ENCODE data around the gene DSN1. TPM values are rescaled to one million over a fixed set of nuclear protein-coding genes. Genes with fewer than 3 reads are reported as not detected.
A peak's percentile ranks its signal among the peaks of the same experiment; 100 is the strongest.

The DSN1 gene, protein sequence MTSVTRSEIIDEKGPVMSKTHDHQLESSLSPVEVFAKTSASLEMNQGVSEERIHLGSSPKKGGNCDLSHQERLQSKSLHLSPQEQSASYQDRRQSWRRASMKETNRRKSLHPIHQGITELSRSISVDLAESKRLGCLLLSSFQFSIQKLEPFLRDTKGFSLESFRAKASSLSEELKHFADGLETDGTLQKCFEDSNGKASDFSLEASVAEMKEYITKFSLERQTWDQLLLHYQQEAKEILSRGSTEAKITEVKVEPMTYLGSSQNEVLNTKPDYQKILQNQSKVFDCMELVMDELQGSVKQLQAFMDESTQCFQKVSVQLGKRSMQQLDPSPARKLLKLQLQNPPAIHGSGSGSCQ
- 16.5 and 34.2 TPM in 2 replicates for total RNA-seq (2011; cell fraction: chromatin; rRNA removed; ENCODE audit: low replicate concordance)
- 14.5 and 17.0 TPM in 2 replicates for total RNA-seq (2011; cell fraction: nucleolus; rRNA removed)
- 20.0 and 20.1 TPM in 2 replicates for total RNA-seq (2011; cell fraction: nucleoplasm; rRNA removed)
- total RNA-seq (2014; rRNA removed) (25.7 and 27.0 TPM in 2 replicates), total RNA-seq (2014; rRNA removed; fragmentation: Illumina TruSeq; extraction: Trizol) (35.6 and 36.9 TPM in 2 replicates), total RNA-seq (2015; rRNA removed; fragmentation: Illumina TruSeq; extraction: Trizol) (29.1 and 29.9 TPM in 2 replicates), total RNA-seq (2021) (22.6 and 23.3 TPM in 2 replicates), polyA plus RNA-seq (2011; rRNA removed) (37.3 and 45.3 TPM in 2 replicates), polyA plus RNA-seq (2014; fragmentation: Illumina TruSeq; extraction: Trizol) (31.0 and 33.8 TPM in 2 replicates), polyA plus RNA-seq (2014; fragmentation: Nextera tagmentation; extraction: Ambion mirVana) (10 to 100 TPM; 31.1 to 42.4 TPM), polyA plus RNA-seq (2014; rRNA removed) (30.3 and 30.5 TPM in 2 replicates), polyA minus RNA-seq (2011; rRNA and poly(A)+ RNA removed) (26.9 and 27.8 TPM in 2 replicates), Bru-seq, nascent RNA (percentile 75 among the genes with signal in this experiment), BruChase-seq, experiment 1, labeled RNA remaining after a 2-hour chase (percentile 77 among the genes with signal in this experiment), BruChase-seq, experiment 2, labeled RNA remaining after a 6-hour chase (percentile 79 among the genes with signal in this experiment)
- 16.9 and 22.5 TPM in 2 replicates for polyA plus RNA-seq (2011; cell fraction: cytosol; rRNA removed)
- 15.7 and 16.4 TPM in 2 replicates for polyA plus RNA-seq (2011; cell fraction: nucleus; rRNA removed)
- 20.8 and 32.3 TPM in 2 replicates for polyA plus RNA-seq (2012)
- 10.3 and 12.1 TPM in 2 replicates for polyA minus RNA-seq (2011; cell fraction: cytosol; rRNA and poly(A)+ RNA removed)
- 12.5 and 13.2 TPM in 2 replicates for polyA minus RNA-seq (2011; cell fraction: nucleus; rRNA and poly(A)+ RNA removed)
- long read RNA-seq, experiment 1, transcript DSN1-203 (11 exons, 2,233 nt), result major isoform, 65 of 149 reads
- long read RNA-seq, experiment 1, transcript DSN1-201 (10 exons, 1,915 nt), result minor isoform, 7 of 149 reads
- long read RNA-seq, experiment 1, transcript DSN1-204 (11 exons, 2,441 nt), result minor isoform, 32 of 149 reads
- long read RNA-seq, experiment 1, transcript DSN1-207 (10 exons, 2,129 nt), result minor isoform, 12 of 149 reads
- long read RNA-seq, experiment 1, partial matches to known transcripts, result 6 of 149 reads
- long read RNA-seq, experiment 1, other reads (novel, unspliced or antisense), result 25 of 149 reads
- long read RNA-seq, experiment 2, transcript DSN1-203 (11 exons, 2,233 nt), result major isoform, 8 of 27 reads
- long read RNA-seq, experiment 2, partial matches to known transcripts, result 9 of 27 reads
- long read RNA-seq, experiment 2, other reads (novel, unspliced or antisense), result 2 of 27 reads
- long read RNA-seq, experiment 3, transcript DSN1-207 (10 exons, 2,129 nt), result minor isoform, 7 of 37 reads
- long read RNA-seq, experiment 3, transcript DSN1-203 (11 exons, 2,233 nt), result major isoform, 19 of 37 reads
- long read RNA-seq, experiment 3, partial matches to known transcripts, result 2 of 37 reads
- long read RNA-seq, experiment 3, other reads (novel, unspliced or antisense), result 6 of 37 reads

DNA sequence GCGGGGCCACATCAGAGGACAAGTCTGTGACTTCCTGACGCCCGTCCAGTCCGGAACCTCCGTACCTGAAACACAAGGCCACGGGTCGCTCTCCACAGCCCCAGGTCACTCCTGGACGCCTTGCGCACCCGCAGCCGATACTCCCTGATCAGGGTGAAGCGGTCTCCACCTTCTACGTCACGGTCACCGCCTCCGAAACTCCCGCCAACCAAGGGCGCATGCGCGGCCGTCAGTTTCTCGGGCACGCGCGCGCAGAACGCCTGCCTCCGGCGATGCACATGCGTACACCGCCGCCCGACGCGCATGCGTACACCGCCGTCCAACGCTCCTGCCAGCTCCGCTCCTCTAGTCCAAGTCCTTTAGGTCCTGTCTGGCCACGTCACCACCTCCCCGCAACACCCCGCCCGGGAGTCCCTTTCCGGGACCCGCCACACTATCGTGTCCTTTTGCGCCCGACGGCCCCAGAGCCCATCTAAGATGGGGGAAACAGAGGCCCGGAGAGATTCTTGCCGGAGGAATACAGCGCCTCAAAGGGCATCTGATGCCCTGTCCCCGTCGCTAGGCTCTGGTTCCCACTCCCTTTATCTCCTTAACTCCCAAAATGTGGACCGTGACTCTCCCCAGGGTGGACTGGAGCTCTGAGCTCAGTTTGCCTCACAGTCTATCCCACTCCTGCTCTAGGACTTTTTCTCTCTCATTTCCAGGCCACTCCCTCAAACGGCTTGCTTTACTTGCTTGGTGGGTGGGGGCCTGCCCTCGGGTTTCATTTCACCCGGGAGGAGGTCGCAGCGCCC is at the start of gene DSN1:
DSN1 (minus strand) TSS at position 167 of the 794 bp plus-strand sequence. CDS start 2,305 bp downstream, outside the sequence.
- H3K27ac ChIP-seq (ENCODE audit: extremely low read depth, low read depth, low read length), result peak within 1 kb of the TSS; percentile 98
- no TSS peak for BruUV-seq (replicated peaks)
- intact Hi-C loops (cut with micrococcal nuclease), result loop anchor here (5.0 kb wide), 1 partner anchor 89 kb away; a partner anchor contains a TSS
- TF ChIP-seq RBBP5 (IDR thresholded peaks at IDR 0.05; ENCODE audit: borderline replicate concordance, insufficient read depth, low read length, poor library complexity, severe bottlenecking) (peak; percentile 77), ZBTB1 (CRISPR knock-in tag; IDR thresholded peaks at IDR 0.05; ENCODE audit: borderline replicate concordance, low read depth) (no peak), STAG1 (CRISPR knock-in tag; IDR thresholded peaks at IDR 0.05; ENCODE audit: borderline replicate concordance) (peak; percentile 31; the same call in 1 of the 2 replicates), NFE2 (IDR thresholded peaks at IDR 0.05; ENCODE audit: low read depth) (no peak), ZNF785 (CRISPR knock-in tag; IDR thresholded peaks at IDR 0.05) (no peak), NCOA1 (IDR thresholded peaks at IDR 0.05; ENCODE audit: low read depth) (0 out of 2 replicates have a peak, but pooled peaks have one; percentile 14), RCOR1 (IDR thresholded peaks at IDR 0.05; ENCODE audit: borderline replicate concordance in 1 of 2, low read depth in 2 of 2, low read length in 2 of 2) (no peak)
- TF ChIP-seq, protein P1, sequence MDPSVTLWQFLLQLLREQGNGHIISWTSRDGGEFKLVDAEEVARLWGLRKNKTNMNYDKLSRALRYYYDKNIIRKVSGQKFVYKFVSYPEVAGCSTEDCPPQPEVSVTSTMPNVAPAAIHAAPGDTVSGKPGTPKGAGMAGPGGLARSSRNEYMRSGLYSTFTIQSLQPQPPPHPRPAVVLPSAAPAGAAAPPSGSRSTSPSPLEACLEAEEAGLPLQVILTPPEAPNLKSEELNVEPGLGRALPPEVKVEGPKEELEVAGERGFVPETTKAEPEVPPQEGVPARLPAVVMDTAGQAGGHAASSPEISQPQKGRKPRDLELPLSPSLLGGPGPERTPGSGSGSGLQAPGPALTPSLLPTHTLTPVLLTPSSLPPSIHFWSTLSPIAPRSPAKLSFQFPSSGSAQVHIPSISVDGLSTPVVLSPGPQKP (CRISPR knock-in tag; IDR thresholded peaks at IDR 0.05), result no peak

More for the DNA sequence above, at the start of gene DSN1:
- H3K27me3 ChIP-seq (ENCODE audit: control insufficient read depth in 2 of 2, insufficient read depth in 2 of 2, low read length in 2 of 2), result no peaks in the 10 kb centered on the region
- in situ Hi-C loops (cut with MboI), result no loop called here
- peak within 1 kb of the TSS; percentile 97 for H3K4me2 ChIP-seq (ENCODE audit: insufficient read depth, low read length)
- peak within 1 kb of the TSS; percentile 99 for H2AFZ ChIP-seq (ENCODE audit: low read depth, low read length)
- peaks cover 14% of the 10 kb centered on the region for H3K79me2 ChIP-seq (ENCODE audit: control insufficient read depth, insufficient read depth, low read length)
- H3K4me1 ChIP-seq (replicated peaks in 1 of 2; ENCODE audit: control insufficient read depth in 2 of 2, insufficient read depth in 2 of 2, low read length in 2 of 2), result peaks cover 25 to 32% of the 10 kb centered on the region in 2 experiments; a peak in 4 of 5 replicates
- ChIA-PET POLR2A (interaction anchor here (0.6 to 1.8 kb wide), 16 partner anchors 10 to 635 kb away, joined by 3 to 7 read pairs (median 3); partner anchors contain the start of gene RAB5IF), CTCF (ENCODE audit: low intra/inter-chr PET ratio) (interaction anchor here (0.8 kb wide), 1 partner anchor 111 kb away, joined by 6 read pairs; no protein-coding TSS in a partner anchor)
- H3K36me3 ChIP-seq (ENCODE audit: control insufficient read depth, insufficient read depth, low read length), result peaks cover 20% of the 10 kb centered on the region
- ATAC-seq, result peak; percentile 92
- no peaks in the 10 kb centered on the region for H3K9me1 ChIP-seq (ENCODE audit: control insufficient read depth, insufficient read depth, low read length)
- no peaks in the 10 kb centered on the region for H3K9me3 ChIP-seq (replicated peaks; ENCODE audit: control insufficient read depth, insufficient read depth, low read depth, low read length)
- peak within 1 kb of the TSS; percentile 94 to 100 for H3K9ac ChIP-seq (ENCODE audit: insufficient read depth in 1 of 2, low read depth in 2 of 2, low read length in 2 of 2)
- peak; percentile 96 to 99 (median 98) for DNase-seq (ENCODE audit: extremely low read depth in 1 of 4, low spot score in 3 of 4)
- WGBS (ENCODE audit: insufficient coverage, low coverage, missing lambda C conversion rate), result under 1% methylated on average over 61 of the region's 61 CpGs
- FAIRE-seq, result peak; percentile 97
- no peaks in the 10 kb centered on the region; the same call in 1 of the 2 replicates for H4K20me1 ChIP-seq (replicated peaks; ENCODE audit: control insufficient read depth, insufficient read depth, low read length)
- H3K4me3 ChIP-seq, result peak within 1 kb of the TSS; percentile 79

All from K562 (cell line).